Nephron progenitor cell (in vitro differentiated cells): ENCODE measurements around the gene SCCPDH.
"Not testable (repeated sequence)": the region's sequence is repeated elsewhere in the genome, so short reads cannot be mapped to it uniquely, and the experiment has no call there.

ENCODE experiments used
- DNase-seq: peaks from one replicate; pipeline ENCODE4 v3.0.0; 2021
- H3K27ac Mint-ChIP-seq: 2 replicates; pipeline ENCODE4 v1.8.0; 2021; ENCODE audit warnings: mild to moderate bottlenecking, moderate library complexity, mixed read lengths
- H3K27me3 Mint-ChIP-seq: 2 replicates; pipeline ENCODE4 v1.8.0; 2021; ENCODE audit warnings: mild to moderate bottlenecking, low read depth, mixed read lengths; ENCODE audit not compliant: poor library complexity
- H3K36me3 Mint-ChIP-seq: 2 replicates; pipeline ENCODE4 v1.8.0; 2021; ENCODE audit warnings: low read depth, mixed read lengths
- H3K4me1 Mint-ChIP-seq: 2 replicates; pipeline ENCODE4 v1.8.0; 2021; ENCODE audit warnings: mixed read lengths
- H3K4me3 Mint-ChIP-seq: 2 replicates; pipeline ENCODE4 v1.8.0; 2021; ENCODE audit warnings: mild to moderate bottlenecking, moderate library complexity, mixed read lengths
- H3K9me3 Mint-ChIP-seq: 2 replicates; pipeline ENCODE4 v1.8.0; 2021; ENCODE audit warnings: mild to moderate bottlenecking, moderate library complexity, mixed read lengths
- TF ChIP-seq, protein P1 (sequence below): fragments of 200-600 bp; sonication (generic); IDR thresholded peaks from 2 replicates; pipeline ENCODE4 v1.5.0; 2021; ENCODE audit warnings: antibody characterized with exemption

Gene SCCPDH

GRCh38 chr1:246690100-246690499 is 34.1 kb upstream of the SCCPDH start:
- Mint-ChIP-seq H3K9me3 (peaks cover 41% of the 10 kb centered on the region), H3K4me1 (peaks cover 22% of the 10 kb centered on the region), H3K27me3 (peaks cover 10% of the 10 kb centered on the region)

DNA sequence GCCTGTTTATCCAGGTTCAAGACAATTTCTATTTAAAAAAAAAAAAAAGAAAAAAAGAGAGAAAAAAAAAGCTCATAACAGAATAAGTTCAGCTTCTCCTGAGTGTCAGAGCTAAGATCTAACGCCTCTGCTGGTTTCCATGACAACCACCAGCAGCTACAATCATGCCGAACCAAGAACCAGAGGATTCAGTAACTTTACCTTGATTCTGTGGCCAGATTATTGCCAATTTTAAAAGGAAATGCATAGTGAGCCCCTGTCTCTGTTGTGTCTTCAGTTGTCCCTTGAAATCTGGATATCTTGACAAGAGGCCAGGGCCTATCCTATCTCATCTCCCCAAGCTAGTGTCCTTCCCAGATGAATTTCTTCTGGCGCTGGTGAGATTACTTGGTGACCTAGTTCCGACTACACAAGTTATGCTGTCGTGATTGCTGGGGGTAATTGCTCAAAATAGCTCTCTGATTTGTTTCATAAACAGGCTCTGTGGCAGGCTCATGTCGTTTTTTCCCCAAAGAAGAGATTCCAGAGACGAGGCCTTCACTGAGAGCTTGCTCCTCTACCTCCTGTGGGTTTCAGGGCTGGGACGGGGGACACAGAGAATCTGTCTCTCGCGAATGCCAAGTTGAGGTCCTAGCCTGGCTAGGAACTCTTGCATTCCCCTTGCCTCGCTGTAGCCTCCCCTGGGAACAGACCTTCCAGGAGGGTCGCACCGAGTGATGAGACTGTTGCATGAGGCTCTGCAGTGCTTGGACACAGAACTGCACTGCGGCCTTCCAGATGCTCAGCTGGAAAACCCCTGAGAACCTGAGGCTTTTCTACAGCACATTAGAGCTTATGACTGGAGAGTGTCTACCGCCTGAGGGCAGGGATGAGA is 32.4 kb upstream of the SCCPDH start:
- no peak for DNase-seq
- Mint-ChIP-seq H3K4me3 (no peak overlapping the region), H3K9me3 (peaks cover 49% of the 10 kb centered on the region), H3K27ac (peak overlapping the region; percentile 34), H3K4me1 (peaks cover 25% of the 10 kb centered on the region), H3K27me3 (peaks cover 7% of the 10 kb centered on the region), H3K36me3 (peaks cover 8% of the 10 kb centered on the region)
- TF ChIP-seq, protein P1, sequence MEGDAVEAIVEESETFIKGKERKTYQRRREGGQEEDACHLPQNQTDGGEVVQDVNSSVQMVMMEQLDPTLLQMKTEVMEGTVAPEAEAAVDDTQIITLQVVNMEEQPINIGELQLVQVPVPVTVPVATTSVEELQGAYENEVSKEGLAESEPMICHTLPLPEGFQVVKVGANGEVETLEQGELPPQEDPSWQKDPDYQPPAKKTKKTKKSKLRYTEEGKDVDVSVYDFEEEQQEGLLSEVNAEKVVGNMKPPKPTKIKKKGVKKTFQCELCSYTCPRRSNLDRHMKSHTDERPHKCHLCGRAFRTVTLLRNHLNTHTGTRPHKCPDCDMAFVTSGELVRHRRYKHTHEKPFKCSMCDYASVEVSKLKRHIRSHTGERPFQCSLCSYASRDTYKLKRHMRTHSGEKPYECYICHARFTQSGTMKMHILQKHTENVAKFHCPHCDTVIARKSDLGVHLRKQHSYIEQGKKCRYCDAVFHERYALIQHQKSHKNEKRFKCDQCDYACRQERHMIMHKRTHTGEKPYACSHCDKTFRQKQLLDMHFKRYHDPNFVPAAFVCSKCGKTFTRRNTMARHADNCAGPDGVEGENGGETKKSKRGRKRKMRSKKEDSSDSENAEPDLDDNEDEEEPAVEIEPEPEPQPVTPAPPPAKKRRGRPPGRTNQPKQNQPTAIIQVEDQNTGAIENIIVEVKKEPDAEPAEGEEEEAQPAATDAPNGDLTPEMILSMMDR = no peak

More at GRCh38 chr1:246690100-246690499, 34.1 kb upstream of the SCCPDH start:
- Mint-ChIP-seq H3K27ac (no peak overlapping the region), H3K36me3 (peaks cover 13% of the 10 kb centered on the region), H3K4me3 (no peak overlapping the region)
- no peak for DNase-seq
- TF ChIP-seq, protein P1 = no peak

- not testable (repeated sequence) for H3K27me3 Mint-ChIP-seq, H3K36me3 Mint-ChIP-seq, DNase-seq, H3K27ac Mint-ChIP-seq, H3K4me3 Mint-ChIP-seq
- Mint-ChIP-seq H3K9me3 (peaks cover 49% of the 10 kb centered on the region), H3K4me1 (peaks cover 27% of the 10 kb centered on the region)
Measured at GRCh38 chr1:246694213-246694895, 29.9 kb upstream of the SCCPDH start.

DNA sequence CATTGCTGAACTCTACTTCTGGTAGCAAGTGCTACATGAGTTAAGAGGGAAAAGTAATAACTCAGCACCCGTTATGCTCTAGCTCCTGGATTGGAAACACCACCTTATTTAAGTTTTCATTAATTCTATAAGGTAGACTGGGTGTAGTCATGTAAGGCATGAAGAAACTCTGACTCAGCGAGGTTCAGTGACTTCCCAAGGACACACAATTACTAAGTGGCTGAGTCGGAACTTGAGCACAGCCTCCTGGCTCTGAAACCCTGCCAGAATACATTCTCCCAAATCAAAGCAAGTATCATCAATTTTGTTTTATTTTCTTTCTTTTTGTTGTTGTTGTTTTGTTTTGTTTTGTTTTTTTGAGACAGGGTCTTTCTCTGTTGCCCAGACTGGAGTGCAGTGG is 29.1 kb upstream of the SCCPDH start:
- H3K4me1 Mint-ChIP-seq = peaks cover 24% of the 10 kb centered on the region
- H3K4me3 Mint-ChIP-seq = no peak overlapping the region

GRCh38 chr1:246695666-246696065 is 28.5 kb upstream of the SCCPDH start:
- H3K36me3 Mint-ChIP-seq = peaks cover 6% of the 10 kb centered on the region
- peaks cover 49% of the 10 kb centered on the region for H3K9me3 Mint-ChIP-seq
- no peak for DNase-seq
- peaks cover 23% of the 10 kb centered on the region for H3K4me1 Mint-ChIP-seq
- H3K27me3 Mint-ChIP-seq = peaks cover 3% of the 10 kb centered on the region
- TF ChIP-seq, protein P1 = no peak
- H3K4me3 Mint-ChIP-seq = no peak overlapping the region
- no peak overlapping the region for H3K27ac Mint-ChIP-seq

More for the DNA sequence above, 29.1 kb upstream of the SCCPDH start:
- H3K27ac Mint-ChIP-seq = no peak overlapping the region
- peaks cover 3% of the 10 kb centered on the region for H3K27me3 Mint-ChIP-seq
- DNase-seq = no peak
- H3K36me3 Mint-ChIP-seq = peaks cover 6% of the 10 kb centered on the region
- peaks cover 49% of the 10 kb centered on the region for H3K9me3 Mint-ChIP-seq
- TF ChIP-seq, protein P1 = no peak

GRCh38 chr1:246698466-246699094 is 25.6 kb upstream of the SCCPDH start:
- H3K4me3 Mint-ChIP-seq = peak overlapping the region; percentile 61
- H3K9me3 Mint-ChIP-seq = peaks cover 27% of the 10 kb centered on the region
- peaks cover 12% of the 10 kb centered on the region for H3K4me1 Mint-ChIP-seq
- H3K36me3 Mint-ChIP-seq = peaks cover 6% of the 10 kb centered on the region
- DNase-seq = no peak
- TF ChIP-seq, protein P1 = no peak
- H3K27me3 Mint-ChIP-seq = peaks cover 3% of the 10 kb centered on the region
- no peak overlapping the region for H3K27ac Mint-ChIP-seq
